Kidney epithelial cell (primary cell): ENCODE results near the gene OSBP2. TPM values are rescaled to one million over a fixed set of nuclear protein-coding genes. Genes with fewer than 3 reads are reported as not detected.
"Not testable (repeated sequence)": the region's sequence is repeated elsewhere in the genome, so short reads cannot be mapped to it uniquely, and the experiment has no call there.

ENCODE experiments used
- DNase-seq: peaks from one replicate; pipeline ENCODE4 v3.0.0-alpha.2; 2010; ENCODE audit warnings: low read depth
- H3K27me3 ChIP-seq: 2 replicates; pipeline ENCODE4 v1.6.0; 2011; ENCODE audit warnings: low read length; ENCODE audit not compliant: control insufficient read depth, insufficient read depth
- H3K36me3 ChIP-seq: 2 replicates; pipeline ENCODE4 v1.5.1; 2011; ENCODE audit warnings: low read length; ENCODE audit not compliant: control insufficient read depth, insufficient read depth
- H3K4me3 ChIP-seq: 2 replicates; pipeline ENCODE4 v1.5.1; 2011; ENCODE audit warnings: low read depth, mild to moderate bottlenecking, control low read depth, low read length
- CTCF ChIP-seq: IDR thresholded peaks from 2 replicates; pipeline ENCODE4 v1.5.1; 2011; ENCODE audit warnings: mild to moderate bottlenecking, moderate library complexity, low read length, control low read depth, inconsistent platforms; ENCODE audit not compliant: insufficient read depth, poor library complexity, severe bottlenecking
- total RNA-seq: library from RNA; depleted of rRNA; stranded (reverse); fragments of >200 nt; gene quantifications from 2 replicates; pipeline ENCODE4 v1.2.3, GENCODE V29; 2015

Gene OSBP2
- total RNA-seq, 1 donor from 2014 or later: 5.0 TPM

- Histone ChIP-seq H3K27me3 (no peaks in the 10 kb centered on the region), H3K36me3 (no peaks in the 10 kb centered on the region), H3K4me3 (no peak overlapping the region)
- no peak for TF ChIP-seq CTCF
- DNase-seq: no peak
Observed at GRCh38 chr22:30728826-30729225, 34.2 kb downstream of the OSBP2 start.

GRCh38 chr22:30731658-30732057 is 37.0 kb downstream of the OSBP2 start:
- Histone ChIP-seq H3K4me3 (no peak overlapping the region), H3K36me3 (no peaks in the 10 kb centered on the region), H3K27me3 (no peaks in the 10 kb centered on the region)
- no peak for TF ChIP-seq CTCF
- no peak for DNase-seq

GRCh38 chr22:30732426-30732825 is 37.8 kb downstream of the OSBP2 start:
- H3K36me3 ChIP-seq: no peaks in the 10 kb centered on the region
- no peaks in the 10 kb centered on the region for H3K27me3 ChIP-seq
- H3K4me3 ChIP-seq: no peak overlapping the region
- DNase-seq: no peak
- TF ChIP-seq CTCF: no peak

- no peak for DNase-seq
- no peak overlapping the region for H3K4me3 ChIP-seq
- no peaks in the 10 kb centered on the region for H3K27me3 ChIP-seq
- TF ChIP-seq CTCF: no peak
- no peaks in the 10 kb centered on the region for H3K36me3 ChIP-seq
Observed at GRCh38 chr22:30733181-30733631, 38.5 kb downstream of the OSBP2 start.

- H3K27me3 ChIP-seq, H3K36me3 ChIP-seq, DNase-seq, H3K4me3 ChIP-seq: not testable (repeated sequence)
Observed at GRCh38 chr22:30740007-30740406, 45.3 kb downstream of the OSBP2 start.

GRCh38 chr22:30740511-30740910 is 45.8 kb downstream of the OSBP2 start:
- not testable (repeated sequence) for H3K4me3 ChIP-seq, H3K27me3 ChIP-seq, H3K36me3 ChIP-seq, DNase-seq
